HG03378 (cell line): ENCODE data around the gene INSR.
"Not testable (repeated sequence)": the region's sequence is repeated elsewhere in the genome, so short reads cannot be mapped to it uniquely, and the experiment has no call there.

Source experiments
- ATAC-seq: cut with Tn5 transposase; IDR thresholded peaks from one replicate; pipeline ENCODE4 v1.9.1; 2021; ENCODE audit warnings: mild to moderate bottlenecking, moderate library complexity; ENCODE audit not compliant: unreplicated experiment

INSR gene

GRCh38 chr19:7293762-7294557, at the start of gene INSR:
TSS of gene INSR (minus strand) at chr19:7294414. CDS start at chr19:7293891, 523 bp downstream.
- no peak for ATAC-seq

DNA sequence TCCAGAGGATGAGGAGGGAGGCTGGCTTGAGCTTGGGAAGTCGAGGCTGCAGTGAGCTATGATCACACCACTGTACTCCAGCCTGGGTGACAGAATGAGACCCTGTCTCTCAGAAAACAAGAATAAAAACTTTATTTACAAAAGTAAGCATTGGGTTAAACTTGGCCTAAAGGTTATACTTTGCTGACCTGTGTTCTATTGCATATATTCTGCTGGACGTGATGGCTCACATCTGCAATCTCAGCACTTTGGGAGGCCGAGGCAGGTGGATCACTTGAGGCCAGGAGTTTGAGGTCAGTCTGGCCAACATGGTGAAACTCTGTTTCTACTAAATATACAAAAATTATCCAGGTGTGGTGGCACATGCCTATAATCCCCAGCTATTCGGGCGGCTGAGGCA, 47.9 kb upstream of the INSR start:
- ATAC-seq, result no peak

- no peak for ATAC-seq
These were observed 47.0 kb upstream of the INSR start for GRCh38 chr19:7340959-7341837.

- peak; percentile 68 for ATAC-seq
These were observed 43.4 kb upstream of the INSR start for GRCh38 chr19:7337380-7338194.

DNA sequence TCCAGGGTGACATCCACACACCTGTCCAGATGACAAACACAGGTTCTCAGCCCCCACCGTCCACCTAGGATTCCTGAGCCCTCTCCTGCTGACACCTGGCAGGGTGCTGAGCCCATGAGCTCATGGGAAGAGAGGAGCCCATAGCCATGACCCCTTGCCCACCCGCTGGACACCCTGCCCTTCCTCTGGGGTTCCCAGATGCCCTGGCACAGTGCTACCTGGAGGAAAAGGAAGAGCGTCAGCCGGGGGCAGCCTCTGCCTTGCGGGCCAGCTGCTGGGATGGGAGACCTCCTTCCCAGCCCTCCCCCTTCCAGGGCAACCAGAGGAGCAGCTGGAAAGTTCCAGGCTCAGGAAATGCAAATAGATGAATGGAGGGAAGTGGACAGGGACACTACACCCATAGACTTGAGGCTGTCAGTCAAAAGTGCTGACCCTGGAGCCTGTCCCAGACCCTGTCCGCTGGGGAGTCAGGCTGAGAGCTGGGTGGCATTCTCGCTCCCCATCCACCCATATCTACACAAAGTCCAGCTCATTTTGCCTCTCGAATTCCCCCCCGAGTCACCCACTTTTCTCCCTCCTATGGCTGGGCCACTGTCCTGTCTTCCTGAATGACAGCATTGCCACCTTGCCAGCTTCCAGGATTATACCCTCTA, 42.2 kb upstream of the INSR start:
- ATAC-seq, result no peak

- no peak for ATAC-seq
These were observed 39.2 kb upstream of the INSR start for GRCh38 chr19:7333198-7334118.

DNA sequence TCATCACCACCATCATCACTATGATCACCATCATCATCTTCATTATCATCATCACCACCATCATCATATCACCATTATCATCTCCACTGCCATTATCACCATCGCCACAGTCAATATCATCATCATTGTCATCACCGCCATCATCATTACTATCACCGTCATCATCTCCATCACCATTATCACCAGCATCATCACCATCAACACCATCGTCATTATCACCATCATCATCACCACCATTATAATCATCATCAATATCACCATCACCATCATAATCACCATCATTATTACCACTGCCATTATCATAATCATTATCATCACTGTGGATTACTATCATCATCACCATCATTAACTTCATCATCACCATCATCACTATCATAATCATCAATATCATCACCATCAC, 37.2 kb upstream of the INSR start:
- no peak for ATAC-seq

GRCh38 chr19:7328647-7329046, 34.4 kb upstream of the INSR start:
- no peak for ATAC-seq

- no peak for ATAC-seq
These were observed 33.6 kb upstream of the INSR start for GRCh38 chr19:7327802-7328201.

DNA sequence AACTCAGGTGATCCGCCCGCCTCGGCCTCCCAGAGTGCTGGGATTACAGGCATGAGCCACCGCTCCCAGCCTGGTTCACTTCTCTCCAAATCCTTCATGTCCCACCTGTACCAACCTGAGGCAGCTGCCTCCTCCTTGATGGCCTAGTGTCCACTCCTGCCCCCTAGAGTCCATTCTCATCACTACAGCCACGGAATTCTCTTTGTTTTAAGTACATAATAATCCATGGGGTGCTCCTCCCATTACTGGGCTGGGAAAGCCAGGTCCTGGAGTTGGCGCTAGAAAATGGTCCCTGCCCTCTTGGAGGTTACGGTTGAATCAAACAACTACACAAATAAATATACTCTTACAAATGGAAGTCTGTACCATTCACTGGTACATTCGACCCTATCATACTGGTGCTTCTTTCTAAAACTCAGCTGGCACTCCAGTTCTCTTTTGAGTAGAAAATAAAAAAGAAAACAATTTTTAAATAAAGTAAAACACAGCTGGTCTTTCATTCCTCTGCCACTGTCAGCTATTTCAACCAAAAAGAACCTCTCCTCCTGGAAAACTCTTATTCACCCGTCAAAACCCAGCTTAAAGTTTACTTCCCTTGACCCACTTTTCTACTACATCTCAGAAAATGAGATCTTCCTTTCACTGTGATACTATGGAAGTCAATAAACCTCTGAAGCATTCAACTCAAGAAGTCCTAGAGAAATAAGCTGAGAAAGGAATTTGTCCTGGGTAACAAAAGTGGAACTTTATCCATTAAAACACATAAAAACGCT, 32.1 kb upstream of the INSR start:
- ATAC-seq, result no peak

DNA sequence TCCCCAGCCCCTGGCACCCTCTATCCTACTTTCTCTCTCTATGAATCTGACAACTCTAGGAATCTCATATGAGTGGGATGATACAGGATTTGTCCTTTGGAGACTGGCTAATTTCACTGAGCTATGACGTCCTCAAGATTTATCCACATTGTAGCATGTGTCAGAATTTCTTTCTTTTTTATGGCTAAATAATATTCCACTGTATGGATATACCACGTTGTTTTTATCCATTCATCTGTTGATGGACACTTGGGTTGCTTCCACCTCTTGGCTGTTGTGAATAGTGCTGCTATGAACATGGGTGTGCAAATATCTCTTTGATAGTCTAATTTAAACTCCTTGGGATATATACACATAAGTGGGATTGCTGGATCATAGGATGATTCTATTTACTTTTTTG, 24.0 kb upstream of the INSR start:
- ATAC-seq, result no peak

DNA sequence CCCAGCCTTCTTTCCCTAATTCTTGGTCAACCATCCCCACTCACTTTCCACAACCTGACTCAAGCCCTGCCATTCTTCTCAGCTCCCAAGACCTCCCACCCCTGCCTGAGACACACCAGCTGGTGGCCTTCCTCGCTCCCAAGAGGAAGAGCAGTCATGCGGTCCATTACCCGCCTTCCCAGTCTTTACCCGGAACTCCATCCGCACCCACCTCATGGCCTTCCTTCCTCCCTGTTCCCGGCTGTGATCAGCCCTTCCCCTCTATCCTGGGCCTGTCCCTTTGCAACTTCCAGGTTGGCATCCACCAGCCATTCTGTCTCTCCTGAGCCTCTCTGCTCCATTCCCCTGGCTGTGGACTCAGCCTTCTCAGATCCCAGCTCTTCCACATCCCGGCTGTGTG, 18.6 kb upstream of the INSR start:
- ATAC-seq, result no peak

GRCh38 chr19:7311911-7312310, 17.7 kb upstream of the INSR start:
- ATAC-seq, result no peak

DNA sequence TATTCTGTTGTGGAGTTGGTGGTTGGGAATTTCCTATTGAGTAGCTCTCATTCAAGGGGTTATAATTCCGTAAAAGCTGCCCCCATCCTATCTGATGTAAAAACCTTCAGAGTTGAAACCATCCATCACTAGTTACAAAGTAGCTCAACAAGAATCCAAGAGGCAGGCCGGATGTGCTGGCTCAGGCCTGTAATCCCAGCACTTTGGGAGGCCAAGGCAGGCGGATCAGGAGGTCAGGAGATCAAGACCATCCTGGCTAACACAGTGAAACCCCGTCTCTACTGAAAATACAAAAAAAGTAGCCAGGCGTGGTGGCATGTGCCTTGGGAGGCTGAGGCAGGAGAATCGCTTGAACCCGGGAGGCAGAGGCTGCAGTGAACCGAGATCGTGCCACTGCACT, 14.1 kb upstream of the INSR start:
- ATAC-seq, result not testable (repeated sequence)

DNA sequence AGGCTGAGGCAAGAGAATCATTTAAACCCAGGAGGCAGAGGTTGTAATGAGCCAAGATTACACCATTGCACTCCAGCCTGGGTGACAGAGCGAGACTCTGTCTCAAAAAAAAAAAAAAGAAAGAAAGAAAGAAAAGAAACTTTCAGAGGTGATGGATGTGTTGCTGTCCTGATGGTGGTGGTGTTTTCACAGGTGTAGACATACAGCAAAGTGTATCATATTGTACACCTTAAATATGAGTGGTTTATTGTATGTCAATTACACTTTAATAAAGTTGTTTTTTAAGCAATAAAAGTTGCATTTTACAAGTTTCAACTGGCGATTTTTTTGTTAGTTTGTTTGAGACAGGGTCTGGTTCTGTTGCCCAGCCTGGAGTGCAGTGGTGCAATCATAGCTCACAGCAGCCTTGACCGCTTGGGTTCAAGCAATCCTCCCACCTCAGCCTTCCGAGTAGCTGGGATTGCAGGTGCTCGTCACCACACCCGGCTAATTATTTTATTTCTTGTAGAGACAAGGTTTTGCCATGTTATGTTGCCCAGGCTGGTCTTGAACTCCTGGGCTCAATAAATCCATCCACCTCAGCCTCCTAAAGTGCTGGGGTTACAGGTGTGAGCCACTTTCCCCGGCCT, 13.5 kb upstream of the INSR start:
- no peak for ATAC-seq

DNA sequence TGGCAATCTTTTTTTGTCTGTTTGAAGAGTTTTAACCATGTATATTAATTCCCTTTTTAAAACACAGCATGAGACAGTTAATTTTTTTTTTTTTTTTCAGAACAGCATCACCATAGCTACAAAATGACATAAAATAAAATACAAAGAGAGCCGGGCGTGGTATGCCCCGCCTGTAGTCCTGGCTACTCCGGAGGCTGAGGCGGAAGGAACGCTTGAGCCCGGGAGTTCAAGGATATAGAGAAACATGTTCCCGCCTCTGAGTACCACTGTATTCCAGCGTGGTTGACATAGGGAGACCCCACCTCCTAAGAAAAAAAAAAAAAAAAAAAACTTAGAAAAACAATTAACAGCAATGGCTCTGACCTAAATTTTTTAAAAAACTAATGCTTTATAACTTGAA, 10.0 kb upstream of the INSR start:
- no peak for ATAC-seq

DNA sequence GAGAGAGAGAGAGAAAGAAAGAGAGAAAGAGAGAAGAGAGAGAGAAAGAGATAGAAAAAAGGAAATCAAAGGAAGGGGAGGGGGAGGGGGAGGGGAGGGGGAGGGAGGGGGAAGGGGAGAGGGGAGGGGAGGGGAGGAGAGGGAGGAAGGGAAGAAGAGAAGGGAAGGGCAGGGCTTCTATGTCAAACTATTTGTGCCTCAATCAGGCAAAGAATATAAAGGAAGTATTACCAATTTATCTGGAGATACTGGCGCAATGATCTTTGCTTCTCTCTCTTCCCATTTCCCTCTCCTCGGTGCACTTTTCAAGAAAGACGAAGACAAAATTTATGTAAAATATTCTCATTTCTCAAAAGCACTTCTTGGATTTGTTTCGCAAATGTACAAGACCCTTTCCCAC, 9.3 kb upstream of the INSR start:
- ATAC-seq, result no peak

DNA sequence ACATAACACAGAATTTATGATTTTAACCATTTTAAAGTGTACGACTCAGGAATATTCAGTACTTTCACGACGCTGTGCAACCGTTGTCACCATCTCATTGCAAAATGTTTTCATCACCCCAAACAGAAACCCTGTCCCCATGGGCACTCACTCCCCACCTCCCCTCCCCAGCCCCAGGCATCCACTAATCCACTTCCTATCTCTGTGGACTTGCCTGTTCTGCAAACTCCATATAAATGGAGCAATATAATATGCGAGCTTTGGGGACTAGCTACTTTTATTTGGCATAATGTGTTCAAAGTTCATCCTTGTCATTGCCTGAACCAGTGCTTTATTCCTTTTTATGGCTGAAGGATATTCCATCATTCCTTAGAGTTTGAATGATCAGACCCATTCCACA, 7.3 kb upstream of the INSR start:
- ATAC-seq, result no peak
